Neural progenitor cell (in vitro differentiated cells): ENCODE data around the gene PARN. TPM values are rescaled to one million over a fixed set of nuclear protein-coding genes. Genes with fewer than 3 reads are reported as not detected.

ENCODE experiments used
- DNase-seq: peaks from one replicate; pipeline ENCODE4 v3.0.0-alpha.2; 2016; ENCODE audit warnings: low spot score
- H2AFZ ChIP-seq: fragments of 200-600 bp; sonication (generic); replicated peaks from 2 replicates; pipeline ENCODE4 v1.6.1; 2016; ENCODE audit warnings: antibody characterized with exemption
- H3F3A ChIP-seq: fragments of 200-600 bp; sonication (generic); 2 replicates; pipeline ENCODE4 v1.6.1; 2016; ENCODE audit warnings: antibody characterized with exemption, low read depth
- H3K27ac ChIP-seq: fragments of 200-600 bp; sonication (generic); 2 replicates; pipeline ENCODE4 v1.5.1; 2016; ENCODE audit warnings: mild to moderate bottlenecking
- H3K27me3 ChIP-seq: fragments of 200-600 bp; sonication (generic); 2 replicates; pipeline ENCODE4 v1.6.1; 2016; ENCODE audit warnings: mild to moderate bottlenecking, moderate library complexity
- H3K36me3 ChIP-seq: fragments of 200-600 bp; sonication (generic); 2 replicates; pipeline ENCODE4 v1.5.1; 2016
- H3K4me1 ChIP-seq: fragments of 200-600 bp; sonication (generic); 2 replicates; pipeline ENCODE4 v1.6.1; 2016; ENCODE audit warnings: mixed run types
- H3K4me2 ChIP-seq: fragments of 200-600 bp; sonication (generic); 2 replicates; pipeline ENCODE4 v1.6.1; 2016
- H3K4me3 ChIP-seq: fragments of 200-600 bp; sonication (generic); 2 replicates; pipeline ENCODE4 v1.5.1; 2016
- H3K79me2 ChIP-seq: fragments of 200-600 bp; sonication (generic); 2 replicates; pipeline ENCODE4 v1.6.1; 2016; ENCODE audit warnings: low read depth
- H3K9ac ChIP-seq: fragments of 200-600 bp; sonication (generic); 2 replicates; pipeline ENCODE4 v1.6.1; 2016
- H3K9me3 ChIP-seq: fragments of 200-600 bp; sonication (generic); 2 replicates; pipeline ENCODE4 v1.5.1; 2016; ENCODE audit warnings: low read depth
- H4K20me1 ChIP-seq: fragments of 200-600 bp; sonication (generic); 2 replicates; pipeline ENCODE4 v1.6.1; 2016; ENCODE audit warnings: low read depth
- H3K27ac Mint-ChIP-seq: 3 replicates; pipeline ENCODE4 v1.8.0; 2021; ENCODE audit warnings: mixed read lengths
- H3K27me3 Mint-ChIP-seq: 2 replicates; pipeline ENCODE4 v1.8.0; 2022; ENCODE audit warnings: low read depth, mild to moderate bottlenecking, inconsistent platforms, moderate library complexity, mixed read lengths; ENCODE audit not compliant: insufficient read depth
- H3K36me3 Mint-ChIP-seq: 3 replicates; pipeline ENCODE4 v1.8.0; 2021; ENCODE audit warnings: mixed read lengths
- H3K4me1 Mint-ChIP-seq: 3 replicates; pipeline ENCODE4 v1.8.0; 2021; ENCODE audit warnings: mixed read lengths
- H3K4me3 Mint-ChIP-seq: 3 replicates; pipeline ENCODE4 v1.8.0; 2021; ENCODE audit warnings: mild to moderate bottlenecking, moderate library complexity, mixed read lengths
- H3K9me3 Mint-ChIP-seq: 3 replicates; pipeline ENCODE4 v1.8.0; 2020; ENCODE audit warnings: mixed read lengths
- CTCF ChIP-seq: fragments of 200-600 bp; sonication (generic); IDR thresholded peaks from 2 replicates; pipeline ENCODE4 v1.5.1; 2017; ENCODE audit warnings: antibody characterized with exemption, mild to moderate bottlenecking
- EZH2 ChIP-seq: fragments of 200-600 bp; sonication (generic); IDR thresholded peaks from 2 replicates; pipeline ENCODE4 v1.6.1; 2017; ENCODE audit warnings: antibody characterized with exemption, mild to moderate bottlenecking, moderate library complexity
- EZH2phosphoT487 ChIP-seq: fragments of 200-600 bp; sonication (generic); IDR thresholded peaks from 2 replicates; pipeline ENCODE4 v1.6.1; 2017; ENCODE audit warnings: antibody characterized with exemption
- total RNA-seq: library from RNA; depleted of rRNA; stranded (reverse); fragments of >200 nt; gene quantifications from 2 replicates; pipeline ENCODE4 v1.2.3, GENCODE V29; 2015; ENCODE audit warnings: low replicate concordance

Gene PARN
- total RNA-seq, 1 donor from 2014 or later: 53.5 TPM

GRCh38 chr16:14475370-14476139, 154.5 kb downstream of the PARN start:
- no peak overlapping the region for H3K27ac ChIP-seq
- no peaks in the 10 kb centered on the region for H3F3A ChIP-seq
- peaks cover 3% of the 10 kb centered on the region for H3K36me3 ChIP-seq
- no peak overlapping the region for H3K9ac ChIP-seq
- Mint-ChIP-seq H3K36me3 (peaks cover 20% of the 10 kb centered on the region), H3K9me3 (peaks cover 11% of the 10 kb centered on the region), H3K27ac (no peak overlapping the region), H3K4me3 (no peak overlapping the region), H3K4me1 (no peaks in the 10 kb centered on the region), H3K27me3 (peaks cover 3% of the 10 kb centered on the region)
- no peak for TF ChIP-seq EZH2
- no peak for TF ChIP-seq CTCF
- no peak for TF ChIP-seq EZH2phosphoT487
- H2AFZ ChIP-seq: no peak overlapping the region
- no peak overlapping the region for H3K4me2 ChIP-seq
- no peaks in the 10 kb centered on the region for H3K79me2 ChIP-seq
- H3K27me3 ChIP-seq: no peaks in the 10 kb centered on the region
- H3K4me3 ChIP-seq: no peak overlapping the region
- DNase-seq: no peak
- no peaks in the 10 kb centered on the region for H3K4me1 ChIP-seq
- peaks cover 8% of the 10 kb centered on the region for H3K9me3 ChIP-seq
- H4K20me1 ChIP-seq: no peaks in the 10 kb centered on the region

GRCh38 chr16:14473488-14473887, 156.6 kb downstream of the PARN start:
- no peak for TF ChIP-seq EZH2phosphoT487
- no peak for TF ChIP-seq CTCF
- TF ChIP-seq EZH2: no peak
- no peaks in the 10 kb centered on the region for H4K20me1 ChIP-seq
- no peaks in the 10 kb centered on the region for H3F3A ChIP-seq
- H3K27ac Mint-ChIP-seq: no peak overlapping the region
- DNase-seq: no peak
- no peaks in the 10 kb centered on the region for H3K36me3 ChIP-seq
- no peaks in the 10 kb centered on the region for H3K4me1 Mint-ChIP-seq
- H3K27me3 Mint-ChIP-seq: peaks cover 3% of the 10 kb centered on the region
- no peaks in the 10 kb centered on the region for H3K4me1 ChIP-seq
- no peak overlapping the region for H3K9ac ChIP-seq
- H3K27ac ChIP-seq: no peak overlapping the region
- H3K9me3 Mint-ChIP-seq: peaks cover 3% of the 10 kb centered on the region
- no peak overlapping the region for H2AFZ ChIP-seq
- no peak overlapping the region for H3K4me3 Mint-ChIP-seq
- no peaks in the 10 kb centered on the region for H3K27me3 ChIP-seq
- H3K4me2 ChIP-seq: no peak overlapping the region
- no peak overlapping the region for H3K4me3 ChIP-seq
- H3K79me2 ChIP-seq: no peaks in the 10 kb centered on the region
- no peaks in the 10 kb centered on the region for H3K9me3 ChIP-seq
- H3K36me3 Mint-ChIP-seq: peaks cover 8% of the 10 kb centered on the region

GRCh38 chr16:14472357-14472756, 157.7 kb downstream of the PARN start:
- Histone ChIP-seq H2AFZ (no peak overlapping the region), H3K27me3 (no peaks in the 10 kb centered on the region), H3K79me2 (no peaks in the 10 kb centered on the region), H3K36me3 (no peaks in the 10 kb centered on the region), H3K4me3 (no peak overlapping the region), H3K9me3 (no peaks in the 10 kb centered on the region), H3F3A (no peaks in the 10 kb centered on the region), H3K4me1 (no peaks in the 10 kb centered on the region), H3K9ac (no peak overlapping the region), H3K4me2 (no peak overlapping the region), H3K27ac (no peak overlapping the region), H4K20me1 (no peaks in the 10 kb centered on the region)
- Mint-ChIP-seq H3K27me3 (no peaks in the 10 kb centered on the region), H3K4me1 (no peaks in the 10 kb centered on the region), H3K4me3 (no peak overlapping the region), H3K27ac (no peak overlapping the region), H3K36me3 (peaks cover 5% of the 10 kb centered on the region), H3K9me3 (no peaks in the 10 kb centered on the region)
- no peak for DNase-seq
- TF ChIP-seq CTCF (no peak), EZH2phosphoT487 (no peak), EZH2 (no peak)
